Fibroblast of lung (primary cell): Measurements from ENCODE around the gene POLR2L.

Source experiments
- EZH2 ChIP-seq: IDR thresholded peaks from 2 replicates; pipeline ENCODE4 v1.5.1; 2012; ENCODE audit warnings: low read length, control low read depth, mild to moderate bottlenecking; ENCODE audit errors: missing control alignments
- TF ChIP-seq, protein P1 (sequence below), 2 donors: IDR thresholded peaks in 1 of 2; conservative IDR thresholded peaks in 1 of 2; 1 replicate in 1 of 2; 2 replicates in 1 of 2; pipeline ENCODE4 v1.5.1; 2011 to 2012; ENCODE audit warnings: low read length in 2 of 2, control low read depth in 1 of 2, inconsistent platforms in 1 of 2, low read depth in 1 of 2, mild to moderate bottlenecking in 1 of 2

DNA sequence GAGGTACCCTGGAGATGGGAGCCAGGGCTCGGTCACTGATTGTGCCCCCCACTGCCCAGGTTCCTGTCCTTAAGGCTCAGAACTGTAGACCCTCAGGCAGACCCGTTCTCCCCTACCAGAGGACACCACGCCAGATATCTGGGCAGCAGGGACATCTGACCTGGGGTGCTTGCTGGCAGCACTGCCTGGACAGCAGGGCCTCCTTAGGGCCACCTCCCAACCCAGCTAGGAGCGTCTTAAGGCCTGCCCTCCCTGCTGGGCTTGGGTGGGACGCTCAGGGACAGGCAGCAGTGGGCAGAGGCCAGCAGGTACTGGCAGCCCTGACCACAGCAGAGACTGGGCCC lies 3.1 kb downstream of the POLR2L start:
- TF ChIP-seq, protein P1, sequence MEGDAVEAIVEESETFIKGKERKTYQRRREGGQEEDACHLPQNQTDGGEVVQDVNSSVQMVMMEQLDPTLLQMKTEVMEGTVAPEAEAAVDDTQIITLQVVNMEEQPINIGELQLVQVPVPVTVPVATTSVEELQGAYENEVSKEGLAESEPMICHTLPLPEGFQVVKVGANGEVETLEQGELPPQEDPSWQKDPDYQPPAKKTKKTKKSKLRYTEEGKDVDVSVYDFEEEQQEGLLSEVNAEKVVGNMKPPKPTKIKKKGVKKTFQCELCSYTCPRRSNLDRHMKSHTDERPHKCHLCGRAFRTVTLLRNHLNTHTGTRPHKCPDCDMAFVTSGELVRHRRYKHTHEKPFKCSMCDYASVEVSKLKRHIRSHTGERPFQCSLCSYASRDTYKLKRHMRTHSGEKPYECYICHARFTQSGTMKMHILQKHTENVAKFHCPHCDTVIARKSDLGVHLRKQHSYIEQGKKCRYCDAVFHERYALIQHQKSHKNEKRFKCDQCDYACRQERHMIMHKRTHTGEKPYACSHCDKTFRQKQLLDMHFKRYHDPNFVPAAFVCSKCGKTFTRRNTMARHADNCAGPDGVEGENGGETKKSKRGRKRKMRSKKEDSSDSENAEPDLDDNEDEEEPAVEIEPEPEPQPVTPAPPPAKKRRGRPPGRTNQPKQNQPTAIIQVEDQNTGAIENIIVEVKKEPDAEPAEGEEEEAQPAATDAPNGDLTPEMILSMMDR (conservative IDR thresholded peaks at IDR 0.05 in 1 of 2, IDR thresholded peaks at IDR 0.05 in 1 of 2; ENCODE audit: low read depth in 1 of 2, low read length in 2 of 2) = no peak
- no peak for TF ChIP-seq EZH2
